Gastrocnemius medialis (tissue), 4 donors: ENCODE results near the gene MRNIP.

Experiments
- POLR2A ChIP-seq, 2 donors: fragments of 450-650 bp; IDR thresholded peaks; one replicate each; pipeline ENCODE4 v1.6.1; 2017; ENCODE audit warnings: antibody characterized with exemption in 2 of 2, mild to moderate bottlenecking in 2 of 2, moderate library complexity in 2 of 2
- TF ChIP-seq, protein P1 (sequence below), 5 experiments: fragments of 450-650 bp in 3 of 5; fragments of 200-600 bp in 2 of 5; sonication (generic) in 2 of 5; IDR thresholded peaks in 4 of 5; conservative IDR thresholded peaks in 1 of 5; 1 replicate in 4 of 5; 2 replicates in 1 of 5; pipeline ENCODE4 v1.5.1; 2016 to 2019; ENCODE audit warnings: antibody characterized with exemption in 5 of 5, mild to moderate bottlenecking in 3 of 5, moderate library complexity in 3 of 5

GRCh38 chr5:179874136-179874535 is 15.5 kb upstream of the MRNIP start:
- TF ChIP-seq, protein P1, sequence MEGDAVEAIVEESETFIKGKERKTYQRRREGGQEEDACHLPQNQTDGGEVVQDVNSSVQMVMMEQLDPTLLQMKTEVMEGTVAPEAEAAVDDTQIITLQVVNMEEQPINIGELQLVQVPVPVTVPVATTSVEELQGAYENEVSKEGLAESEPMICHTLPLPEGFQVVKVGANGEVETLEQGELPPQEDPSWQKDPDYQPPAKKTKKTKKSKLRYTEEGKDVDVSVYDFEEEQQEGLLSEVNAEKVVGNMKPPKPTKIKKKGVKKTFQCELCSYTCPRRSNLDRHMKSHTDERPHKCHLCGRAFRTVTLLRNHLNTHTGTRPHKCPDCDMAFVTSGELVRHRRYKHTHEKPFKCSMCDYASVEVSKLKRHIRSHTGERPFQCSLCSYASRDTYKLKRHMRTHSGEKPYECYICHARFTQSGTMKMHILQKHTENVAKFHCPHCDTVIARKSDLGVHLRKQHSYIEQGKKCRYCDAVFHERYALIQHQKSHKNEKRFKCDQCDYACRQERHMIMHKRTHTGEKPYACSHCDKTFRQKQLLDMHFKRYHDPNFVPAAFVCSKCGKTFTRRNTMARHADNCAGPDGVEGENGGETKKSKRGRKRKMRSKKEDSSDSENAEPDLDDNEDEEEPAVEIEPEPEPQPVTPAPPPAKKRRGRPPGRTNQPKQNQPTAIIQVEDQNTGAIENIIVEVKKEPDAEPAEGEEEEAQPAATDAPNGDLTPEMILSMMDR (IDR thresholded peaks at IDR 0.05 in 4 of 5, conservative IDR thresholded peaks at IDR 0.05 in 1 of 5): no peak
- no peak for TF ChIP-seq POLR2A (IDR thresholded peaks at IDR 0.05)
